Measurements from ENCODE around the gene NFATC2.

The NFATC2 gene

DNA sequence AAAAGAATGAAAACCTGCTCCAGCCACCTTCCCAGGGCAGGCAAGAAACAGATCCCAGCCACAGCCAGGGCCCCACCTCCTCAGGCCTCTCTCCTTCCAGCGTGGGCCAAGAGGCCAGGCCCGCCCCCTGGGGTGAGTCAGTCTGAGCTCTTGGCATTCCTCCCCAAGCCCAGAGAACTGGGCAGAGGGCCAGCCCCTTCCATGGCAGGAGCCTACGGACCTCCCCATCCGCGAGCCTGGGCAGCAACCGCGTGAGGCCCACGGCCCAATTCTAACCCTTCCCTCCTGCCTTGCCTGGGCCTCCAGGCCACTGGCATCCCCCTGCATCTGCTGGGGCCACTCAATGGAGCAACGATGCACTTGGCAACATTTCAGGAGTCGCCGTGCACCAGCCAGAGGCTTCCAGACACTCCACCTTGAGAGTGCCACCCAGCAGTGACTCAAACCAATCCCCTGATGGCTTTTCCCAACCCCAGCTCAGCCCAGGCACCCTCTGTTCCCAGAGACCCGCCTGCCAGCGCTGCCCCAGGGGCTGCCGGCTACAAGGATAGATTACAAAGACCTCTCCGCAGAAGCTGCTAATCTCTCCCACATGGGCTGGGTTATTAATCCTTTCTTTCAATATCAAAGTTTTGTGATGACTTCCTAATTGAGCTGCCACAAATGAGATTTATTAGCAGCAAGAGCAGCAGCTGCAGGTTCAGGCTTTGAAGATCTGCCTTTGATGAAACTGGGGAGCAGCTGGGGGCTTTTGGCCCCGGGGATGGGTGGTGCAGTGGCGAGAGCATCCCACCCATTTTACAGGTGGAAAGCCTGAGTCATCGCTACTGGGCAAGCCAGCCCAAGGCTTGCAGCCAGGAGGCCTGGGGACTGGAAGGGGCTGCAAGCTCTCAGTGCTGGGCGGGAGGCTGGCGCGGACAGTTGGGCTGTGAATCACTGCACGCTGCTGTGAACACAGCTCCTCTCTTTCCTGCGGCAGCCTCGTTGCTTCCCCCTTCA is 85.7 kb downstream of the NFATC2 start:
- Histone ChIP-seq H3K4me1 (ENCODE audit: control insufficient read depth, insufficient read depth, low read length) (no peaks in the 10 kb centered on the region), H3K27me3 (ENCODE audit: control insufficient read depth, insufficient read depth, low read length) (no peaks in the 10 kb centered on the region), H3K27ac (ENCODE audit: low read depth, low read length) (no peak overlapping the region), H3K9me3 (ENCODE audit: control insufficient read depth, insufficient read depth, low read length) (no peaks in the 10 kb centered on the region), H3K4me3 (ENCODE audit: low read depth, low read length) (no peak overlapping the region), H3K36me3 (ENCODE audit: control insufficient read depth, insufficient read depth, low read length) (no peaks in the 10 kb centered on the region), H3K9ac (ENCODE audit: low read depth, low read length) (no peak overlapping the region)

DNA sequence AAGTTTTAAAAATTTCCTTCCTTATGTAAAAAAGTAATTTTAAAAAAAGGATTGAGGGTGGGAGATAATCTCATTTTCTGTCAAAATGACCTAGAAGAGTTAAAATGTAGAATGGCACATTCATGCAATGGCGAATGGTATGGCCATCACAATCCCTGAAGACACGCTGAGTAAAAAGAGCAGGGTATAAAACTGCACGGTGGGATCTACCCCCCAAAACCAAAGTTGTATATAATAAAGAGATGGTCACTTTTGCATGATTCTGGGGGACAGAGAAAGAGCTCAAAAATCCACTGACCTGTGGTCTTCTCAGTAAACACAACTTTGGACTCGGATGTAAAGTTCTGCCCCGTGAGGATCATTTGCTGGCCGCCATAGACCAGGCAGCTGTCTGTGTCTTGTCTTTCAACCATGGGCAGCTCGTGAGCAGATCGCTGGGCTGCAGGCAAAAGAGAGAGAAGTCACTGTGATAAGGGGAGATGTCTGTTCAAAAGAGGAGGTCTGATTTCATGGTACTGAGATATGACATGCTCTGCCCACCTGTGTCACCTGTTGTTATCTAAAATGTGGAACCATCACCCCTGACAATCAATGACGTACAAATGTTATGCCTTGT is 88.2 kb downstream of the NFATC2 start:
- Histone ChIP-seq H3K4me1 (ENCODE audit: control insufficient read depth, insufficient read depth, low read length) (no peaks in the 10 kb centered on the region; the same call in 1 of the 2 replicates), H3K9me3 (ENCODE audit: control insufficient read depth, insufficient read depth, low read length) (no peaks in the 10 kb centered on the region), H3K27me3 (ENCODE audit: control insufficient read depth, insufficient read depth, low read length) (no peaks in the 10 kb centered on the region), H3K36me3 (ENCODE audit: control insufficient read depth, insufficient read depth, low read length) (no peaks in the 10 kb centered on the region), H3K4me3 (ENCODE audit: low read depth, low read length) (no peak overlapping the region), H3K9ac (ENCODE audit: low read depth, low read length) (no peak overlapping the region), H3K27ac (ENCODE audit: low read depth, low read length) (no peak overlapping the region)

DNA sequence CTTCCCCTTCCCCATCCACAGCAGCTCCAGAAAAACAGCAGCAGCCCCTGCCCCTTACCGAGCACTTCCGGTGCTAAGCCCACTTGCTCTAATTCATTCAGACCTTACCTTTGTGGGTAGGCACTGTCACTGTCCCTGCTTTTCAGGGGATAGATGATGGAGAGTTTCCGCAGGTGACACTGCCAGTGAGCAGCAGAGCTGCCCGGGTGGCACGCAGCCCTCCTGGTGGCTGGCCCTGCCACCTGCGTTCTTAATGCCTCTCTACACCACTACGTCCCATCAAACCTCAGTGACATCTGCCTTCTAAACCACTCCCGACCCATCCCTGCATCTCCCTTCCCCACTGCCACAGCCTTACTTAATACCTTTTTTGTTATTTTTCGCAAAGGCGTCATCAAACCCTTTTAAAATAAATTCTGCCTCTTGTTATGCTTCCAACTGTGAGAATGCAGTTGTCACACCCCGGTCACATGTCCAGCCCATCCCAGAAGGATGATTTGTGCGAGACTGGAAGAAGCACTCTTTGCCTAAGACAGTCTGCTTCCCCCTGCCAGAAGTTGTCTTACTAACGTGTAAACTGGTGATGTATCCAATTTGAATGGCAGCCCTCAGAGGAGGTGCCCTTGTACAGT is 89.7 kb downstream of the NFATC2 start:
- no peak overlapping the region for H3K27ac ChIP-seq (ENCODE audit: low read depth, low read length)
- no peaks in the 10 kb centered on the region for H3K36me3 ChIP-seq (ENCODE audit: control insufficient read depth, insufficient read depth, low read length)
- H3K9ac ChIP-seq (ENCODE audit: low read depth, low read length): no peak overlapping the region
- no peaks in the 10 kb centered on the region for H3K9me3 ChIP-seq (ENCODE audit: control insufficient read depth, insufficient read depth, low read length)
- H3K4me3 ChIP-seq (ENCODE audit: low read depth, low read length): no peak overlapping the region
- no peaks in the 10 kb centered on the region; the same call in 1 of the 2 replicates for H3K4me1 ChIP-seq (ENCODE audit: control insufficient read depth, insufficient read depth, low read length)
- H3K27me3 ChIP-seq (ENCODE audit: control insufficient read depth, insufficient read depth, low read length): no peaks in the 10 kb centered on the region

DNA sequence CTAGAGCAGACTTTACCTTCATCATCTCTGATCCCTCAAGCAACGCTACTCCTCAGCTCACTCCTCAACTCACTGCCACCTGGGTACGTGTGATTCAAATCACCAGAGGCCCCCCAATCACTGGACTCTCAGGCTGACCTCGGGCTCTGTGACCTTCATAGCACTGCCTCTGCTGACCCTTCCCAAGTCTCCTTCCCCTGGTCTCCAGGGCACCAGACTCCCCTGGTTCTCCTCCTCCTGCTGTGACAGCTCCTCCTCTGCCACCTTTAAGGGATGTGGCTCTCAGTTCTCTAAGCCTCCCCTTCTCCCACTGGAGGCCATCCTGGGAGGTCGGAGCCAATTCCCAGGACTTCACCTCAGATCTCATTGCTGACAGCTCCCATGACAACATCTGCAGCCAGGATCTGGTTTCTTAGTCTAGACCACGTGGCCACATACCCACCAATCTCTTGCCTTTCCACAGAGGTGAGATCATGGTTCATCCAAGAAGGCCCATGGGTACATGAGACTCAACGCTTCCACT is 90.4 kb downstream of the NFATC2 start:
- H3K36me3 ChIP-seq (ENCODE audit: control insufficient read depth, insufficient read depth, low read length): no peaks in the 10 kb centered on the region
- H3K4me3 ChIP-seq (ENCODE audit: low read depth, low read length): no peak overlapping the region
- no peaks in the 10 kb centered on the region for H3K9me3 ChIP-seq (ENCODE audit: control insufficient read depth, insufficient read depth, low read length)
- H3K27ac ChIP-seq (ENCODE audit: low read depth, low read length): no peak overlapping the region
- no peaks in the 10 kb centered on the region; the same call in 1 of the 2 replicates for H3K4me1 ChIP-seq (ENCODE audit: control insufficient read depth, insufficient read depth, low read length)
- no peak overlapping the region for H3K9ac ChIP-seq (ENCODE audit: low read depth, low read length)
- no peaks in the 10 kb centered on the region for H3K27me3 ChIP-seq (ENCODE audit: control insufficient read depth, insufficient read depth, low read length)

DNA sequence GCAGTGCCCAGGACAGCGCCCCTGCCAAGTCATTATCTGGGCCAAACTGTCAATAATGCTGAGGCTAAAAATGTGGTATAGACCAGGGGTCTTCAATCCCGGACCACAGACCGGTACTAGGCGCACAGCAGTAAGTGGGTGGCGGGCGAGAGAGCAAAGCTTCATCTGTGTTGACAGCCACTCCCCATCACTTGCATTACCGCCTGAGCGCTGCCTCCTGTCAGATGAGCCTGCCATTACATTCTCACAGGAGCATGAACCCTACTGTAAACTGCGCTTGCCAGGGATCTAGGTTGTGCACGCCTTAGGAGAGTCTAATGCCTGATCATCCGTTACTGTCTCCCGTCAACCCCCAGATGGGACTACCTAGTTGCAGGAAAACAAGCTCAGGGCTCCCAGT is 91.0 kb downstream of the NFATC2 start:
- no peak overlapping the region for H3K4me3 ChIP-seq (ENCODE audit: low read depth, low read length)
- H3K9ac ChIP-seq (ENCODE audit: low read depth, low read length): no peak overlapping the region
- H3K27me3 ChIP-seq (ENCODE audit: control insufficient read depth, insufficient read depth, low read length): no peaks in the 10 kb centered on the region
- no peaks in the 10 kb centered on the region for H3K9me3 ChIP-seq (ENCODE audit: control insufficient read depth, insufficient read depth, low read length)
- H3K4me1 ChIP-seq (ENCODE audit: control insufficient read depth, insufficient read depth, low read length): no peaks in the 10 kb centered on the region; the same call in 1 of the 2 replicates
- H3K36me3 ChIP-seq (ENCODE audit: control insufficient read depth, insufficient read depth, low read length): no peaks in the 10 kb centered on the region
- H3K27ac ChIP-seq (ENCODE audit: low read depth, low read length): no peak overlapping the region

DNA sequence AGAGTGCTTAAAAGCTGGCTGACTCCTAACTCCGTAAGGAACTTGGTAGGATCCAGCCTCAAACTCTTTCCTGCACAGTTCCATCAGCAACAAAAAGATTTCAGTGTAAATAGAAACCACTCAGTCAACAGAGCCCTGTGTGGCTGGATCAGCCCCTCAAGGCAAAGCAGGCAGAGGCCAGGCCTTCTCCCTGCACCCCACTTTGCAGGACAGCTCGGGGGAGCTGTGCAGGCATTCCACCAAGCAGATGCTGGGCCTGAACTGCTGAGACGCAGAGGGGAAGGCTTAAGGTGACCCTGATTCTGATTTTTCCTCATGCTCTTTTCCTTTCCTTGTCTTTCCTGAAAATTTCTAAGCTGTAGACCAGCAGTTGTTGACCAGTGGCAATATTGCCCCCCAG is 91.5 kb downstream of the NFATC2 start:
- Histone ChIP-seq H3K36me3 (ENCODE audit: control insufficient read depth, insufficient read depth, low read length) (no peaks in the 10 kb centered on the region), H3K9me3 (ENCODE audit: control insufficient read depth, insufficient read depth, low read length) (no peaks in the 10 kb centered on the region), H3K4me1 (ENCODE audit: control insufficient read depth, insufficient read depth, low read length) (no peaks in the 10 kb centered on the region; the same call in 1 of the 2 replicates), H3K27ac (ENCODE audit: low read depth, low read length) (no peak overlapping the region), H3K9ac (ENCODE audit: low read depth, low read length) (no peak overlapping the region), H3K4me3 (ENCODE audit: low read depth, low read length) (no peak overlapping the region), H3K27me3 (ENCODE audit: control insufficient read depth, insufficient read depth, low read length) (no peaks in the 10 kb centered on the region)

DNA sequence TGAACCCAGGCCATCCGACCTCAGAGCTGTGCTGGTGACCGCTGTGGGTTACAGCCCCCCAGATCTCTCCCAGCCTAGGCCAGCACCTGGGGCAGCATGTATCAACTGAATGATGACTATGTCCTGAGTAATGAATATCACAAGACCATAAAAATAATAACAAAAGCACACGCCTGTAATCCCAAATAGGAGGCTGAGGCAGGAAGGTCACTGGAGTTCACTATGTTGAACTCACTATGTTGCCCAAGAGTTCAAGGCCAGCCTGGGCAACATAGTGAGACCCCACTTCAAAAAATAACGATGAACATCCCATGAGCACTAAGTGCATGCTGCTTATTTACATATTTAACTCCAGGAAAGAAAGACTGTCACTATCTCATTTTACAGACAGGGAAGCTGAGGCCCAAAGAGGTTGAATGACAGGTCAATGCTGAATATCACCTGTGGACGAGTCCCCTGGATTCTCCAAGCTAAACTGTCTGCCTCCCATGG is 92.3 kb downstream of the NFATC2 start:
- no peaks in the 10 kb centered on the region for H3K36me3 ChIP-seq (ENCODE audit: control insufficient read depth, insufficient read depth, low read length)
- no peaks in the 10 kb centered on the region for H3K27me3 ChIP-seq (ENCODE audit: control insufficient read depth, insufficient read depth, low read length)
- H3K4me3 ChIP-seq (ENCODE audit: low read depth, low read length): no peak overlapping the region
- no peak overlapping the region for H3K27ac ChIP-seq (ENCODE audit: low read depth, low read length)
- no peak overlapping the region for H3K9ac ChIP-seq (ENCODE audit: low read depth, low read length)
- no peaks in the 10 kb centered on the region for H3K9me3 ChIP-seq (ENCODE audit: control insufficient read depth, insufficient read depth, low read length)
- H3K4me1 ChIP-seq (ENCODE audit: control insufficient read depth, insufficient read depth, low read length): no peaks in the 10 kb centered on the region; the same call in 1 of the 2 replicates

DNA sequence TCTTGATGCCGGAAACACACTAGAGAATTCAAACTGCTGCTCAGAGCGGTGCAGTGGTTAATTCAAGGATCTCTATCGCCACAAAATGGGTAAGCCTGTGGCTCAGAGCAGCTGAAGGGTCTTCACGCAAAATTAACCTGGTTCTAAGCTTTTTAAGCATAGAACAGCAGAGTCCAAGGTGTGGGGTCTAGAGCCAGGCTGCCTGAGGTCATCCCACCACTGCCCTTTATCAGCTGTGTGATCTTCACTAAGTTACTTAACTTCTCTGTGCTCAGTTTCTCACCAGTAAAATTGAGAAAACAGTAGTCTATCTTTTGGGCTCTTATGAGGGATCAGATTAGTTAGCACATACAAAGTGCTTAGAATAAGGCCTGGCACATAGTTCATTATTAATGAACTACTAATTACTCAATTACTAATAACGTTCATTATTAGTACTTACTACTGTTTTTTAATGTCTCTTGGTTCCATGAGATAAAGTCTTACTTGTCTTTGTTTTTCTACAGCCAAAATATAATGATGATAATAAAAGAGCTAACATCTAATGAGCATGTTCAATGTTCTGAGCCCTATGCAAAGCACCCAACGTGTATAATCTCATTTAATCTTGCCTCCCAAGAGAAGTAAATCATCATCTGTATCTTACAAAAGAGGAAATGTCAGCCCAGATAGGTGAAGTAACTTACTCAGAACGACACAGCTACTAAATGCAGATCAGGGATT is 92.9 kb downstream of the NFATC2 start:
- Histone ChIP-seq H3K9ac (ENCODE audit: low read depth, low read length) (no peak overlapping the region), H3K27me3 (ENCODE audit: control insufficient read depth, insufficient read depth, low read length) (no peaks in the 10 kb centered on the region), H3K9me3 (ENCODE audit: control insufficient read depth, insufficient read depth, low read length) (no peaks in the 10 kb centered on the region), H3K27ac (ENCODE audit: low read depth, low read length) (peak overlapping the region; percentile 47), H3K36me3 (ENCODE audit: control insufficient read depth, insufficient read depth, low read length) (no peaks in the 10 kb centered on the region), H3K4me1 (ENCODE audit: control insufficient read depth, insufficient read depth, low read length) (no peaks in the 10 kb centered on the region; the same call in 1 of the 2 replicates), H3K4me3 (ENCODE audit: low read depth, low read length) (no peak overlapping the region)

DNA sequence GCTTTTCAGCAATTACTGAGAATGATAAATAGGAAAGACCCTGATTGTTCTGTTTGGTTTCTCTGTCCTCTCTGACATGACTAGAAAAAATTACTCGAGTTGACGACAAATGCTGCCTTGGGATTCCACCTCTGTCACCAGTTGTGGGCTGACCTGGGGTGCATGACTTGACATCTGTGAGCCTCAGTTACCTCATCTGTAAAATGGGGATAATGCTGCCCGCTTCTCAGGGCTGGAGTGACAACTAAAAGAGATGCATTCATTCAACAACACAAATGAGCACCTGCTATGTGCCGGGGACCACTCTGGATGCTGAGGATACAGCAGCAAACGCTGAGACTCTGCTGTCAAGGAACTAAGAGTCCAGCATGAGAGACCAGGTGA is 94.8 kb downstream of the NFATC2 start:
- H3K9ac ChIP-seq (ENCODE audit: low read depth, low read length): no peak overlapping the region

DNA sequence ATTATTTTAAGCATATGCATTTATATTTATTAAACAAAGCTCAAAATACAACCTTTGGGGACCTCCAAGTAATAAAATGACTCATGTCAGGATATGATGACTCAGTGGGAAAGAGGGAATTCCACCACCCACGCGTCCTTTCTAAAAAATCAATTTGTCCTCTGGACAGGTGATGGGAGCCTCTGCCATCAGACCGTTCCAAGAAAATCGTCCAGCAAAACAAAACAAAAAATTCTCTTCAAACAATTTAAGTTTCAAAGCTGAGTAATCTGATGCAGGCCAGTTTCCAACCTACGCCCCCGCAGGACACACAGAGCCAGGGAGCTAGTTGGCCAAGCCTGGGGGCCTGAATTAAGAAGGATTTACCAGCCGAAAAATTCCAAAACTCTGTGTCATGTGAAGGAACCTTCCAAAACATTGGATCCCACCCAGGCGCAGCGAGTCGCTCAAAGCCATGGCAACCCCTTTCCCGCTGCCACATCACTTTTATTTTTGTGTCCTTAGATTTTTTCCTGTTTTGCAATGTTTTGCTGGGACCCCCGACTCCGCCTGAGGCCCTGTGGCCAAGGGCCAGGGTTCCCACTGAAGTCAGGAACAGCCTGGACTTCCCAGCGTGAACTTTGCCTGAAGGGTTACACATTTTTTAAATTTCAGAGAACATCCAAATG is 95.3 kb downstream of the NFATC2 start:
- no peak overlapping the region for H3K4me3 ChIP-seq (ENCODE audit: low read depth, low read length)
- no peaks in the 10 kb centered on the region for H3K36me3 ChIP-seq (ENCODE audit: control insufficient read depth, insufficient read depth, low read length)
- no peaks in the 10 kb centered on the region for H3K27me3 ChIP-seq (ENCODE audit: control insufficient read depth, insufficient read depth, low read length)
- H3K27ac ChIP-seq (ENCODE audit: low read depth, low read length): peak overlapping the region; percentile 79
- no peaks in the 10 kb centered on the region for H3K9me3 ChIP-seq (ENCODE audit: control insufficient read depth, insufficient read depth, low read length)
- no peak overlapping the region for H3K9ac ChIP-seq (ENCODE audit: low read depth, low read length)
- no peaks in the 10 kb centered on the region; the same call in 1 of the 2 replicates for H3K4me1 ChIP-seq (ENCODE audit: control insufficient read depth, insufficient read depth, low read length)

More for the DNA sequence above, 94.8 kb downstream of the NFATC2 start:
- H3K4me1 ChIP-seq (ENCODE audit: control insufficient read depth, insufficient read depth, low read length): no peaks in the 10 kb centered on the region; the same call in 1 of the 2 replicates
- H3K36me3 ChIP-seq (ENCODE audit: control insufficient read depth, insufficient read depth, low read length): no peaks in the 10 kb centered on the region
- no peaks in the 10 kb centered on the region for H3K27me3 ChIP-seq (ENCODE audit: control insufficient read depth, insufficient read depth, low read length)
- no peak overlapping the region for H3K4me3 ChIP-seq (ENCODE audit: low read depth, low read length)
- H3K9me3 ChIP-seq (ENCODE audit: control insufficient read depth, insufficient read depth, low read length): no peaks in the 10 kb centered on the region
- H3K27ac ChIP-seq (ENCODE audit: low read depth, low read length): peak overlapping the region; percentile 79
